Hepatocyte (in vitro differentiated cells): ENCODE results near the gene FOXL1.

Experiments
- CTCF ChIP-seq: fragments of 200-600 bp; sonication (generic); IDR thresholded peaks from 2 replicates; pipeline ENCODE4 v1.5.1; 2016; ENCODE audit warnings: antibody characterized with exemption, mild to moderate bottlenecking; ENCODE audit not compliant: poor library complexity
- EZH2 ChIP-seq: fragments of 200-600 bp; sonication (generic); IDR thresholded peaks from 2 replicates; pipeline ENCODE4 v1.6.1; 2016; ENCODE audit warnings: antibody characterized with exemption, mild to moderate bottlenecking, borderline replicate concordance
- EZH2phosphoT487 ChIP-seq: fragments of 200-600 bp; sonication (generic); IDR thresholded peaks from one replicate; pipeline ENCODE4 v1.6.1; 2018; ENCODE audit warnings: antibody characterized with exemption, mild to moderate bottlenecking, low read depth, moderate library complexity; ENCODE audit not compliant: unreplicated experiment, severe bottlenecking

GRCh38 chr16:86581458-86581857, 3.1 kb downstream of the FOXL1 start:
- TF ChIP-seq EZH2 = no peak
- no peak for TF ChIP-seq CTCF
- TF ChIP-seq EZH2phosphoT487 = no peak
